HepG2 (cell line): ENCODE data around the gene NEDD4L. TPM values are rescaled to one million over a fixed set of nuclear protein-coding genes. Genes with fewer than 3 reads are reported as not detected.
A peak's percentile ranks its signal among the peaks of the same experiment; 100 is the strongest.

Source experiments
- ARID2 ChIP-seq: sonication (generic); formaldehyde crosslinking; IDR thresholded peaks from 2 replicates; pipeline ENCODE4 v1.8.1; 2022; ENCODE audit warnings: mild to moderate bottlenecking, missing genetic modification reagents, borderline replicate concordance
- BRD4 ChIP-seq: sonication (generic); formaldehyde crosslinking; IDR thresholded peaks from 2 replicates; pipeline ENCODE4 v1.4.0; 2020; ENCODE audit warnings: missing genetic modification reagents
- E2F5 ChIP-seq: sonication (generic); formaldehyde crosslinking; conservative IDR thresholded peaks from 2 replicates; pipeline ENCODE4 v1.4.0; 2020; ENCODE audit warnings: missing genetic modification reagents
- GZF1 ChIP-seq: sonication (generic); formaldehyde crosslinking; IDR thresholded peaks from 2 replicates; pipeline ENCODE4 v1.5.1; 2020; ENCODE audit warnings: mild to moderate bottlenecking, missing genetic modification reagents
- HMGA1 ChIP-seq: sonication (generic); formaldehyde crosslinking; conservative IDR thresholded peaks from 2 replicates; pipeline ENCODE4 v1.4.0; 2020; ENCODE audit warnings: missing genetic modification reagents
- MXD4 ChIP-seq: IDR thresholded peaks from 2 replicates; pipeline ENCODE4 v1.6.1; 2016; ENCODE audit warnings: mild to moderate bottlenecking, missing biosample characterization, missing genetic modification reagents
- NFRKB ChIP-seq: fragments of 450-650 bp; IDR thresholded peaks from 2 replicates; pipeline ENCODE4 v1.6.1; 2017
- PAF1 ChIP-seq: IDR thresholded peaks from 2 replicates; pipeline ENCODE4 v1.6.1; 2016; ENCODE audit warnings: missing genetic modification reagents, missing compliant biosample characterization
- PHF5A ChIP-seq: IDR thresholded peaks from one replicate; pipeline ENCODE4 v1.6.1; 2018; ENCODE audit warnings: low read depth, missing genetic modification reagents; ENCODE audit not compliant: unreplicated experiment
- RCOR2 ChIP-seq: IDR thresholded peaks from 2 replicates; pipeline ENCODE4 v1.6.1; 2016; ENCODE audit warnings: missing biosample characterization, missing genetic modification reagents
- STAG1 ChIP-seq: sonication (generic); formaldehyde crosslinking; IDR thresholded peaks from 2 replicates; pipeline ENCODE4 v1.4.0; 2020; ENCODE audit warnings: missing genetic modification reagents
- TAF15 ChIP-seq: fragments of 200-400 bp; formaldehyde crosslinking; IDR thresholded peaks from one replicate; pipeline ENCODE4 v1.6.1; 2018; ENCODE audit warnings: mild to moderate bottlenecking, low read depth, low read length; ENCODE audit not compliant: poor library complexity, severe bottlenecking
- YEATS2 ChIP-seq: sonication (generic); formaldehyde crosslinking; IDR thresholded peaks from 2 replicates; pipeline ENCODE4 v1.4.0; 2020; ENCODE audit warnings: missing genetic modification reagents, borderline replicate concordance
- YEATS4 ChIP-seq: sonication (generic); formaldehyde crosslinking; IDR thresholded peaks from 2 replicates; pipeline ENCODE4 v1.4.0; 2020; ENCODE audit warnings: missing genetic modification reagents, borderline replicate concordance
- YY1 ChIP-seq: IDR thresholded peaks from 2 replicates; pipeline ENCODE4 v1.6.1; 2011; ENCODE audit warnings: low read length, low read depth, moderate library complexity, mild to moderate bottlenecking; ENCODE audit not compliant: insufficient read depth, insufficient replicate concordance
- ZFP36 ChIP-seq: fragments of 150-350 bp; IDR thresholded peaks from 2 replicates; pipeline ENCODE4 v1.6.1; 2018; ENCODE audit warnings: borderline replicate concordance, low read length, low read depth; ENCODE audit not compliant: partially characterized antibody
- ZNF33A ChIP-seq: sonication (generic); formaldehyde crosslinking; IDR thresholded peaks from 2 replicates; pipeline ENCODE4 v1.5.1; 2020; ENCODE audit warnings: missing genetic modification reagents, mild to moderate bottlenecking, moderate library complexity, borderline replicate concordance
- ZNF383 ChIP-seq: sonication (generic); formaldehyde crosslinking; IDR thresholded peaks from 2 replicates; pipeline ENCODE4 v1.4.0; 2020; ENCODE audit warnings: missing genetic modification reagents, mild to moderate bottlenecking, borderline replicate concordance
- ZNF569 ChIP-seq: sonication (generic); formaldehyde crosslinking; IDR thresholded peaks from 2 replicates; pipeline ENCODE4 v1.5.0; 2020; ENCODE audit warnings: mild to moderate bottlenecking, missing genetic modification reagents, moderate library complexity, borderline replicate concordance
- ZNF572 ChIP-seq: sonication (generic); formaldehyde crosslinking; IDR thresholded peaks from 2 replicates; pipeline ENCODE4 v1.5.1; 2020; ENCODE audit warnings: mild to moderate bottlenecking, missing genetic modification reagents
- ZNF605 ChIP-seq: sonication (generic); formaldehyde crosslinking; IDR thresholded peaks from 2 replicates; pipeline ENCODE4 v1.8.0; 2022; ENCODE audit warnings: mild to moderate bottlenecking, missing genetic modification reagents
- ZNF777 ChIP-seq: sonication (generic); formaldehyde crosslinking; IDR thresholded peaks from 2 replicates; pipeline ENCODE4 v1.4.0; 2020; ENCODE audit warnings: missing genetic modification reagents
- polyA plus RNA-seq, 8 experiments: library from polyadenylated mRNA; depleted of rRNA in 3 of 8; stranded (reverse) in 7 of 8; unstranded in 1 of 8; fragments of >200 nt; fragmentation: Illumina TruSeq in 4 of 8; extraction: Trizol in 4 of 8; gene quantifications; 2 replicates each; pipeline versions ENCODE4 v1.2.1 to v1.2.3, GENCODE V29; 2011 to 2016; ENCODE audit warnings: low read depth in 4 of 8, missing spikeins in 1 of 8, mixed read lengths in 1 of 8; ENCODE audit not compliant: insufficient read depth in 1 of 8
- total RNA-seq, 5 experiments: library from RNA; depleted of rRNA; stranded (reverse); fragments of >200 nt; fragmentation: Illumina TruSeq; extraction: Trizol; gene quantifications; 2 replicates each; pipeline ENCODE4 v1.2.3, GENCODE V29; 2016; ENCODE audit warnings: low read depth in 1 of 5
- TF ChIP-seq, protein P1 (sequence below): sonication (generic); formaldehyde crosslinking; IDR thresholded peaks from 2 replicates; pipeline ENCODE4 v1.5.1; 2020; ENCODE audit warnings: mild to moderate bottlenecking, missing genetic modification reagents, moderate library complexity
- TF ChIP-seq, protein P2 (sequence below): sonication (generic); formaldehyde crosslinking; IDR thresholded peaks from 2 replicates; pipeline ENCODE4 v1.4.0; 2020; ENCODE audit warnings: missing genetic modification reagents
- TF ChIP-seq, protein P3 (sequence below): sonication (generic); formaldehyde crosslinking; IDR thresholded peaks from 2 replicates; pipeline ENCODE4 v1.4.0; 2020; ENCODE audit warnings: missing genetic modification reagents

NEDD4L gene
- total and polyA plus RNA-seq, 2 of the 13 experiments (the other 11 are each of a cell fraction or from before 2014, with no cell fraction given), result 168 to 390 TPM

- no peak for TF ChIP-seq E2F5 (CRISPR knock-in tag)
- TF ChIP-seq, protein P1, sequence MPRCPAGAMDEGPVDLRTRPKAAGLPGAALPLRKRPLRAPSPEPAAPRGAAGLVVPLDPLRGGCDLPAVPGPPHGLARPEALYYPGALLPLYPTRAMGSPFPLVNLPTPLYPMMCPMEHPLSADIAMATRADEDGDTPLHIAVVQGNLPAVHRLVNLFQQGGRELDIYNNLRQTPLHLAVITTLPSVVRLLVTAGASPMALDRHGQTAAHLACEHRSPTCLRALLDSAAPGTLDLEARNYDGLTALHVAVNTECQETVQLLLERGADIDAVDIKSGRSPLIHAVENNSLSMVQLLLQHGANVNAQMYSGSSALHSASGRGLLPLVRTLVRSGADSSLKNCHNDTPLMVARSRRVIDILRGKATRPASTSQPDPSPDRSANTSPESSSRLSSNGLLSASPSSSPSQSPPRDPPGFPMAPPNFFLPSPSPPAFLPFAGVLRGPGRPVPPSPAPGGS (CRISPR knock-in tag), result no peak
- TF ChIP-seq STAG1 (CRISPR knock-in tag), result no peak; the same call in 1 of the 2 replicates
- TF ChIP-seq TAF15, result no peak
- TF ChIP-seq GZF1 (CRISPR knock-in tag), result no peak
- TF ChIP-seq PAF1 (CRISPR knock-in tag), result no peak
- TF ChIP-seq, protein P2, sequence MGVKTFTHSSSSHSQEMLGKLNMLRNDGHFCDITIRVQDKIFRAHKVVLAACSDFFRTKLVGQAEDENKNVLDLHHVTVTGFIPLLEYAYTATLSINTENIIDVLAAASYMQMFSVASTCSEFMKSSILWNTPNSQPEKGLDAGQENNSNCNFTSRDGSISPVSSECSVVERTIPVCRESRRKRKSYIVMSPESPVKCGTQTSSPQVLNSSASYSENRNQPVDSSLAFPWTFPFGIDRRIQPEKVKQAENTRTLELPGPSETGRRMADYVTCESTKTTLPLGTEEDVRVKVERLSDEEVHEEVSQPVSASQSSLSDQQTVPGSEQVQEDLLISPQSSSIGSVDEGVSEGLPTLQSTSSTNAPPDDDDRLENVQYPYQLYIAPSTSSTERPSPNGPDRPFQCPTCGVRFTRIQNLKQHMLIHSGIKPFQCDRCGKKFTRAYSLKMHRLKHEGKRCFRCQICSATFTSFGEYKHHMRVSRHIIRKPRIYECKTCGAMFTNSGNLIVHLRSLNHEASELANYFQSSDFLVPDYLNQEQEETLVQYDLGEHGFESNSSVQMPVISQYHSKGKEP (CRISPR knock-in tag), result no peak
- 0 out of 2 replicates have a peak, but pooled peaks have one; percentile 22 for TF ChIP-seq YEATS4 (CRISPR knock-in tag)
- no peak for TF ChIP-seq ZNF777 (CRISPR knock-in tag)
- no peak for TF ChIP-seq PHF5A (CRISPR knock-in tag)
- TF ChIP-seq HMGA1 (CRISPR knock-in tag), result no peak
- TF ChIP-seq MXD4 (CRISPR knock-in tag), result no peak
- no peak for TF ChIP-seq ZNF383
- no peak for TF ChIP-seq ZNF572 (CRISPR knock-in tag)
- peak; percentile 53; the same call in 1 of the 2 replicates for TF ChIP-seq YEATS2 (CRISPR knock-in tag)
- TF ChIP-seq ARID2 (CRISPR knock-in tag), result no peak
- TF ChIP-seq ZFP36, result no peak
- no peak for TF ChIP-seq YY1
- peak; percentile 95 for TF ChIP-seq RCOR2 (CRISPR knock-in tag)
- TF ChIP-seq ZNF605 (CRISPR knock-in tag), result peak; percentile 67; the same call in 1 of the 2 replicates
- no peak for TF ChIP-seq ZNF569 (CRISPR knock-in tag)
- TF ChIP-seq, protein P3, sequence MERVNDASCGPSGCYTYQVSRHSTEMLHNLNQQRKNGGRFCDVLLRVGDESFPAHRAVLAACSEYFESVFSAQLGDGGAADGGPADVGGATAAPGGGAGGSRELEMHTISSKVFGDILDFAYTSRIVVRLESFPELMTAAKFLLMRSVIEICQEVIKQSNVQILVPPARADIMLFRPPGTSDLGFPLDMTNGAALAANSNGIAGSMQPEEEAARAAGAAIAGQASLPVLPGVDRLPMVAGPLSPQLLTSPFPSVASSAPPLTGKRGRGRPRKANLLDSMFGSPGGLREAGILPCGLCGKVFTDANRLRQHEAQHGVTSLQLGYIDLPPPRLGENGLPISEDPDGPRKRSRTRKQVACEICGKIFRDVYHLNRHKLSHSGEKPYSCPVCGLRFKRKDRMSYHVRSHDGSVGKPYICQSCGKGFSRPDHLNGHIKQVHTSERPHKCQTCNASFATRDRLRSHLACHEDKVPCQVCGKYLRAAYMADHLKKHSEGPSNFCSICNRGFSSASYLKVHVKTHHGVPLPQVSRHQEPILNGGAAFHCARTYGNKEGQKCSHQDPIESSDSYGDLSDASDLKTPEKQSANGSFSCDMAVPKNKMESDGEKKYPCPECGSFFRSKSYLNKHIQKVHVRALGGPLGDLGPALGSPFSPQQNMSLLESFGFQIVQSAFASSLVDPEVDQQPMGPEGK (CRISPR knock-in tag), result peak; percentile 83
- no peak for TF ChIP-seq NFRKB
- no peak for TF ChIP-seq BRD4
- TF ChIP-seq ZNF33A (CRISPR knock-in tag), result no peak
Observed at GRCh38 chr18:58013241-58014211, 30.5 kb upstream of the NEDD4L start (continued).
